ENCODE results near the gene QRICH2. TPM values are rescaled to one million over a fixed set of nuclear protein-coding genes. Genes with fewer than 3 reads are reported as not detected.

Gene QRICH2
- total RNA-seq, 1 donor from 2014 or later: 15.0 TPM

DNA sequence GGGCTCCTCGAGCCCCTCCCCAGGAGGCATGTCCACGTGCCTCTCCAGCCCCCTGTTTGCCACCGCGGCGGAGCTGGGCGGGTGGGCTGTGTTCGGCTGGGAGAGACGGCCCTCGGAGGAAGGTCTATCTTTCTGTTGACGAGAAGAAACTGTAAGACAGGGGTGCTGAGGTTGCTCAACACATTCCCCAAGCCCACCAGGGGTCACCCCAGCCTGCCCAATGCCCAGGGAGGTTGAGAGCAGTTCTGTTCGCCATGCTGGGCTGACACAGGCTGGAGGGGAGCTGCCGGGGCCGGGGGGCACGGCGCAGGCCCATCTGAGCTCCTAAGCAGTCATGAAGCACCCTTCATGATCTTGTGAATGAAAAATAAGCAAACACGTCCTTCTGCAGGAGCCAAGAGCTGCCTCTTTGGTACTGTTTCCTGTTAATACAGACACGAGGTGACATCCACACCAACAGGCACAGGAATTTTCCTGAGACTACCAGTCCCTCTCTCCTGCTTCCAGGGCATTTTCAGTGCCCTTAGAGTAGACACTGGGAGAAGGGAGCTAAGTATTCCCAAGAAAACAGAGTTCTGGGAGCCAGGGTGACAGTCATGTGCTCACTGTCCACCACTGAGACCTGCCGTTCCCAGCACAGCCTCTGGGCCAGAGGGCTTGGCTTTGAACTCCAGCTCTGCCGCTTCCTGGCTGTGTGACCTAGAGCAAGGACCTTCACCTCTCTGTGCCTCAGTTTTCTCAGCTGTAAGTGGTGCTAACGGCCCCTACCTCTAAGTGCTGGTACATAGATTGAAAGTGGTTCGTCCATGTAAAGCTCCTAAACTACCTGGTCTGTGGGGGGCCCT is 33.7 kb downstream of the QRICH2 start:
- no peak for DNase-seq (ENCODE audit: low spot score)
- H3K9me3 Mint-ChIP-seq (ENCODE audit: unreplicated experiment): no peaks in the 10 kb centered on the region
- H3K4me1 Mint-ChIP-seq (ENCODE audit: unreplicated experiment): peaks cover 10% of the 10 kb centered on the region
- H3K36me3 Mint-ChIP-seq (ENCODE audit: low read depth, unreplicated experiment): peaks cover 15% of the 10 kb centered on the region
- TF ChIP-seq CTCF (IDR thresholded peaks at IDR 0.05; ENCODE audit: unreplicated experiment): no peak
- peak overlapping the region; percentile 38 for H3K27ac Mint-ChIP-seq (ENCODE audit: unreplicated experiment)
- H3K4me3 Mint-ChIP-seq (ENCODE audit: unreplicated experiment): no peak overlapping the region
- H3K27me3 Mint-ChIP-seq (ENCODE audit: unreplicated experiment): peaks cover 16% of the 10 kb centered on the region

DNA sequence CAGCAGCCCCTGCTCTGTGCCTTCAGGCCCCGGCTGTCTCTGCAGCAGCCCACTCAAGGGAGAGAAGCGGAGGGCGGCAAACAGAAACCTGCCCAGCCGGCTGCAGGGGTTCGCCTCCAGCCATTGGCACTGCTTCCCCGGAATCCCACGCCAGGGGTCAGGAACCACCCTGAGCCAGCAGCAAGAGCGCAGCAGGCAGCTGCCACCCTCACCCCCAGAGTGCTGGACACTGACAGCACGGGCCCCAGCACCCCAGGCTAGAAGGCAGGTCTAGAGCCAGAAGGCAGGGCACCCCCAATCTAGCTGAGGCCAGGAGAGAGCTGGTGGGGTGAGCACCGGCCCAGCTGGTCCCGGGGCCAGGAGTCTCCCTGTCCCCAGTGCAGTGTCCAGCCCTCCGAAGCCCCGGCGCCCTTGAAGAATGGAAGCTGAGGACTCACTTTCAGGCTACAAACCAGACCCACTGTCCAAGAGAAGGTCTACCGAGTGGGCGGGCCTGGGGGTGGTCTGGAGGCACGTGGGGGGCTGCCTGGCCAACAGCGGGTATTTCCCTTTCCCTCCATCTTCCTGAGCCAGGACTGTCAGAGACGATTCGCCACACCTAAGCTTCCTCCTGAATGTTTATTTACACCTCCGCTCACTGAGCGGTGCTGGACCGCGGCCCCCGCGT is 34.5 kb downstream of the QRICH2 start:
- Mint-ChIP-seq H3K27ac (ENCODE audit: unreplicated experiment) (peak overlapping the region; percentile 30), H3K36me3 (ENCODE audit: low read depth, unreplicated experiment) (peaks cover 15% of the 10 kb centered on the region), H3K27me3 (ENCODE audit: unreplicated experiment) (peaks cover 16% of the 10 kb centered on the region), H3K4me1 (ENCODE audit: unreplicated experiment) (peaks cover 15% of the 10 kb centered on the region), H3K9me3 (ENCODE audit: unreplicated experiment) (no peaks in the 10 kb centered on the region), H3K4me3 (ENCODE audit: unreplicated experiment) (no peak overlapping the region)
- TF ChIP-seq CTCF (IDR thresholded peaks at IDR 0.05; ENCODE audit: unreplicated experiment): no peak
- DNase-seq (ENCODE audit: low spot score): no peak

DNA sequence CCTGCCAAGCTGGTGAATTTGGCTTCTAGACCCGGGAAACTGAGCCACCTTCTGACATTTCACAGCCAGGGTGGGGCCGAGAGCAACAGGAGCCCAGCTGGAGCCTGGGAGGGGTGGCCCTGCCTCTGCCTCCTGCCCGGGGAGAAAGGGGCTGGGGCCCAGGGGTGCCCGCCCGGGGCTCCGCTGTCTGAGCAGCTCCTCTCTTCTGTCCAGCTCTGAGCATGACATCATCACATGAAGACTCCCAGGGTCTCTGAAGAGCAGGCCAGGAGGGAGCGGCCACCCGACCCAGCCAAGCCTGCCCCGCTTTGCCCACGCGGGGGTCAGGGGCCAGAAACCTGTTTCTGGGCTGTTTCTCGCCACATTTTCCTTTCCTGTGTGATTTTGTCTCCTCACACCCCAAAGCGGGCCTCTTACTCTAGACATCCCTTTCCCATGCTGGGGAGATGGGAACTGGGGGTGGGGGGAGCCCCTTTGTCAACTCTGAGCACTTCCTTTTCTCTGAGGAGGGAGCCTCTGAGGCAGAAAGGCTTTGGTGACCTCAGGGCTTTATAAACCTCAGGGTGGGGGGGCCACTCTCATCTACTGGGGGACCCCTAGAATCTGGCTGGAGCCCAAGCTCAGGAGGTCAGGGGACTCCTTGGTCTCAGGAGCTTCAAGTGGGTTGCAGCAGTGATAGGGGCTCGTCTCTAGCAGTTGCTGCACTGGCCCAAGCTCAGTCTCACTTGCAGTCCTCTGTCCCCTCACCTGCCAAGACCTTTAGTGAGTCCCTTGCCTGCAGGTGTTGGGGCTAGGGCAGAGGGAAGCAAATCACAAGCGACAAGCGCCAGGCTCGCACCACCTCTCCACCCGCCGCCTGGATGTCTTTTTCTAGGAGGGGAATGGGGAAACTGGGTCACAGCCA is 35.3 kb downstream of the QRICH2 start:
- peaks cover 14% of the 10 kb centered on the region for H3K36me3 Mint-ChIP-seq (ENCODE audit: low read depth, unreplicated experiment)
- peaks cover 21% of the 10 kb centered on the region for H3K27me3 Mint-ChIP-seq (ENCODE audit: unreplicated experiment)
- TF ChIP-seq CTCF (IDR thresholded peaks at IDR 0.05; ENCODE audit: unreplicated experiment): no peak
- DNase-seq (ENCODE audit: low spot score): no peak
- peaks cover 21% of the 10 kb centered on the region for H3K4me1 Mint-ChIP-seq (ENCODE audit: unreplicated experiment)
- no peak overlapping the region for H3K4me3 Mint-ChIP-seq (ENCODE audit: unreplicated experiment)
- H3K27ac Mint-ChIP-seq (ENCODE audit: unreplicated experiment): no peak overlapping the region
- no peaks in the 10 kb centered on the region for H3K9me3 Mint-ChIP-seq (ENCODE audit: unreplicated experiment)

- DNase-seq (ENCODE audit: low spot score): peak; percentile 43
- H3K27ac Mint-ChIP-seq (ENCODE audit: unreplicated experiment): no peak overlapping the region
Observed at GRCh38 chr17:76271669-76272540, 36.2 kb downstream of the QRICH2 start.

More at GRCh38 chr17:76271669-76272540, 36.2 kb downstream of the QRICH2 start:
- Mint-ChIP-seq H3K36me3 (ENCODE audit: low read depth, unreplicated experiment) (peaks cover 7% of the 10 kb centered on the region), H3K27me3 (ENCODE audit: unreplicated experiment) (peaks cover 22% of the 10 kb centered on the region), H3K4me3 (ENCODE audit: unreplicated experiment) (no peak overlapping the region), H3K4me1 (ENCODE audit: unreplicated experiment) (peaks cover 23% of the 10 kb centered on the region), H3K9me3 (ENCODE audit: unreplicated experiment) (no peaks in the 10 kb centered on the region)
- TF ChIP-seq CTCF (IDR thresholded peaks at IDR 0.05; ENCODE audit: unreplicated experiment): no peak
